ENCODE data around the gene ADAMTS17.

- no peak for TF ChIP-seq EZH2 (IDR thresholded peaks at IDR 0.05; ENCODE audit: borderline replicate concordance, low read depth, low read length, poor library complexity, severe bottlenecking)
- TF ChIP-seq CTCF (conservative IDR thresholded peaks at IDR 0.05; ENCODE audit: low read depth, low read length), result no peak
Measured at GRCh38 chr15:100175406-100176114, 166.2 kb downstream of the ADAMTS17 start.
